MCF 10A (cell line): ENCODE data around the gene STOX2. TPM values are rescaled to one million over a fixed set of nuclear protein-coding genes. Genes with fewer than 3 reads are reported as not detected.

Experiments used
- BruUV-seq: library from RNA; stranded (reverse); fragments of 400-500 nt; replicated peaks from 2 replicates; lab custom pipeline; 2021; lab: Mats Ljungman, UMichigan
- CTCF ChIA-PET: fragments of 300-600 bp; sonication (Branson Sonifier 250); formaldehyde crosslinking; extraction: SDS; loops from one replicate; lab custom pipeline; 2021; ENCODE audit warnings: antibody characterized with exemption, inconsistent platforms; lab: Yijun Ruan, JAX
- POLR2A ChIA-PET: fragments of 300-600, 350-650 bp; sonication (Branson Sonifier 250); formaldehyde crosslinking; extraction: SDS; loops from one replicate; lab custom pipeline; 2020; ENCODE audit warnings: antibody characterized with exemption, inconsistent platforms; lab: Yijun Ruan, JAX
- DNase-seq: peaks from one replicate; pipeline ENCODE4 v3.0.0-alpha.2; 2018; ENCODE audit not compliant: unreplicated experiment
- H3K27ac Mint-ChIP-seq: one replicate; pipeline ENCODE4 v1.8.0; 2022; ENCODE audit warnings: mild to moderate bottlenecking, low read depth, mixed read lengths; ENCODE audit not compliant: unreplicated experiment
- H3K27me3 Mint-ChIP-seq: one replicate; pipeline ENCODE4 v1.8.0; 2022; ENCODE audit warnings: mixed read lengths; ENCODE audit not compliant: insufficient read depth, unreplicated experiment
- H3K36me3 Mint-ChIP-seq: one replicate; pipeline ENCODE4 v1.8.0; 2022; ENCODE audit warnings: mild to moderate bottlenecking, moderate library complexity, mixed read lengths; ENCODE audit not compliant: insufficient read depth, unreplicated experiment
- H3K4me1 Mint-ChIP-seq: one replicate; pipeline ENCODE4 v1.8.0; 2022; ENCODE audit warnings: mixed read lengths; ENCODE audit not compliant: insufficient read depth, unreplicated experiment
- H3K4me3 Mint-ChIP-seq: one replicate; pipeline ENCODE4 v1.8.0; 2022; ENCODE audit warnings: mild to moderate bottlenecking, moderate library complexity, mixed read lengths; ENCODE audit not compliant: unreplicated experiment
- H3K9me3 Mint-ChIP-seq: one replicate; pipeline ENCODE4 v1.8.0; 2022; ENCODE audit warnings: mixed read lengths; ENCODE audit not compliant: unreplicated experiment
- CTCF ChIP-seq: fragments of 200-600 bp; IDR thresholded peaks from one replicate; pipeline ENCODE4 v1.8.0; 2022; ENCODE audit warnings: antibody characterized with exemption, mild to moderate bottlenecking; ENCODE audit not compliant: unreplicated experiment
- intact Hi-C: fragments of 100-400 bp; cut with micrococcal nuclease; formaldehyde crosslinking; loops from 2 replicates; pipeline ENCODE4 v1.14.1; 2022
- total RNA-seq: library from RNA; stranded (reverse); gene quantifications from 2 replicates; pipeline ENCODE4 v1.2.3, GENCODE V29; 2022

The STOX2 gene
- total RNA-seq, 1 experiment from 2014 or later = 1.1 TPM

GRCh38 chr4:184028561-184029374 is 123.7 kb downstream of the STOX2 start:
- no peak for DNase-seq
- intact Hi-C loops = no loop called here
- TF ChIP-seq CTCF = no peak
- BruUV-seq = no TSS peak
- H3K36me3 Mint-ChIP-seq = no peaks in the 10 kb centered on the region
- ChIA-PET CTCF (interaction anchor here (0.6 to 1.2 kb wide), 2 partner anchors 11 to 189 kb away, joined by 3 read pairs; no protein-coding TSS in a partner anchor), POLR2A (interaction anchor here (1.5 kb wide), 1 partner anchor 41 kb away, joined by 6 read pairs; no protein-coding TSS in a partner anchor)
- no peaks in the 10 kb centered on the region for H3K4me1 Mint-ChIP-seq
- no peak overlapping the region for H3K4me3 Mint-ChIP-seq
- H3K27me3 Mint-ChIP-seq = no peaks in the 10 kb centered on the region
- no peaks in the 10 kb centered on the region for H3K9me3 Mint-ChIP-seq
- H3K27ac Mint-ChIP-seq = no peak overlapping the region

GRCh38 chr4:184030036-184030435 is 124.9 kb downstream of the STOX2 start:
- Mint-ChIP-seq H3K27me3 (no peaks in the 10 kb centered on the region), H3K27ac (no peak overlapping the region), H3K4me1 (no peaks in the 10 kb centered on the region), H3K4me3 (no peak overlapping the region), H3K9me3 (no peaks in the 10 kb centered on the region), H3K36me3 (no peaks in the 10 kb centered on the region)
- ChIA-PET POLR2A (no interaction called here), CTCF (no interaction called here)
- no TSS peak for BruUV-seq
- no peak for DNase-seq
- intact Hi-C loops = no loop called here
- TF ChIP-seq CTCF = no peak

- ChIA-PET CTCF (no interaction called here), POLR2A (no interaction called here)
- Mint-ChIP-seq H3K4me3 (no peak overlapping the region), H3K4me1 (no peaks in the 10 kb centered on the region), H3K27me3 (no peaks in the 10 kb centered on the region), H3K36me3 (no peaks in the 10 kb centered on the region), H3K27ac (no peak overlapping the region), H3K9me3 (no peaks in the 10 kb centered on the region)
- BruUV-seq = no TSS peak
- TF ChIP-seq CTCF = no peak
- no peak for DNase-seq
- intact Hi-C loops = no loop called here
Observed at GRCh38 chr4:184030764-184031163, 125.7 kb downstream of the STOX2 start.

GRCh38 chr4:184032091-184032490 is 127.0 kb downstream of the STOX2 start:
- H3K36me3 Mint-ChIP-seq = no peaks in the 10 kb centered on the region
- CTCF ChIA-PET = no interaction called here
- no peak for DNase-seq
- no peak overlapping the region for H3K27ac Mint-ChIP-seq
- H3K4me1 Mint-ChIP-seq = no peaks in the 10 kb centered on the region
- no peaks in the 10 kb centered on the region for H3K9me3 Mint-ChIP-seq
- no peak overlapping the region for H3K4me3 Mint-ChIP-seq
- TF ChIP-seq CTCF = no peak
- intact Hi-C loops = no loop called here
- POLR2A ChIA-PET = interaction anchor here (0.9 kb wide), 1 partner anchor 11 kb away, joined by 3 read pairs; no protein-coding TSS in a partner anchor
- BruUV-seq = no TSS peak
- H3K27me3 Mint-ChIP-seq = no peaks in the 10 kb centered on the region
